HG03342 (cell line): ENCODE results near the gene MPST.

ENCODE experiments used
- ATAC-seq: cut with Tn5 transposase; IDR thresholded peaks from one replicate; pipeline ENCODE4 v1.9.1; 2021; ENCODE audit warnings: mild to moderate bottlenecking, moderate library complexity; ENCODE audit not compliant: unreplicated experiment

MPST gene

GRCh38 chr22:37075822-37076433 is 56.4 kb downstream of the MPST start:
- ATAC-seq, result no peak

- ATAC-seq, result no peak
Measured at GRCh38 chr22:37077802-37078448, 58.4 kb downstream of the MPST start.

- ATAC-seq, result no peak
Measured at GRCh38 chr22:37079158-37079557, 59.6 kb downstream of the MPST start.
